Left ventricle myocardium inferior (tissue), 1 donor: ENCODE results near the gene CFAP92. TPM values are rescaled to one million over a fixed set of nuclear protein-coding genes. Genes with fewer than 3 reads are reported as not detected.

Experiments
- DNase-seq: peaks from one replicate; pipeline ENCODE4 v3.0.0-alpha.2; 2020
- H3K27ac ChIP-seq: fragments of 200-600 bp; replicated peaks from 2 replicates; pipeline ENCODE4 v1.8.0; 2021
- H3K27me3 ChIP-seq: fragments of 200-600 bp; 2 replicates; pipeline ENCODE4 v1.8.0; 2021; ENCODE audit warnings: low read depth
- H3K36me3 ChIP-seq: fragments of 200-600 bp; 2 replicates; pipeline ENCODE4 v1.8.0; 2021
- H3K4me1 ChIP-seq: fragments of 200-600 bp; 2 replicates; pipeline ENCODE4 v1.8.0; 2021
- H3K4me3 ChIP-seq: fragments of 200-600 bp; 2 replicates; pipeline ENCODE4 v1.8.0; 2021; ENCODE audit warnings: mild to moderate bottlenecking, moderate library complexity
- H3K9me3 ChIP-seq: fragments of 200-600 bp; replicated peaks from 2 replicates; pipeline ENCODE4 v1.8.0; 2021
- CTCF ChIP-seq: fragments of 200-600 bp; IDR thresholded peaks from 2 replicates; pipeline ENCODE4 v1.8.0; 2021; ENCODE audit warnings: antibody characterized with exemption, mild to moderate bottlenecking, borderline replicate concordance
- intact Hi-C: fragments of 100-400 bp; cut with micrococcal nuclease; formaldehyde crosslinking; loops from one replicate; pipeline ENCODE4 v1.11.0; 2022
- total RNA-seq: library from RNA; stranded (reverse); fragmentation: NEBNext Ultra II Directional; extraction: Animal tissue kit (Norgen Biotek cat#: 25700); gene quantifications from one replicate; pipeline ENCODE4 v1.2.1, GENCODE V29; 2021
- donor health status: DM: no; HTN: yes; CAD: no; lungs with severe emphysema.

The CFAP92 gene
- total RNA-seq, 1 donor from 2014 or later: 0.25 TPM

DNA sequence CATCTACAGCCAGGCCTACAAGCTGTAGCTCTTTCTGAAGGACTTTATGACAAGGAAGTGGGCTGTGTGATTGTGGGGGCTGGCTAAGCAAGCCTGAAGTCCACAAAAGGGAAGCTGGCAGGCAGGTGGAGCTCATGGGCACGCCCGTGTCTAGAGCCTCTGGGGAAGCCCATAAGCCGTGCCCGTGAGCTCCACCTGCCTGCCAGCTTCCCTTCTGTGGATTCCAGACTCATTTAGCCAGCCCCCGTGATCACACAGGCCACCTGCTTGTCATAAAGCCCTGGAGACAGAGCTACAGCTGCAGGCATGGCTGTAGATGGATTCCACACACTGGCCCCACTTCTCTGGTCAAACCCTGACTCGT, 22.5 kb upstream of the CFAP92 start:
- DNase-seq: no peak
- H3K36me3 ChIP-seq: no peaks in the 10 kb centered on the region
- H3K4me1 ChIP-seq: peaks cover 65% of the 10 kb centered on the region

GRCh38 chr3:129015388-129016105, 21.7 kb upstream of the CFAP92 start:
- intact Hi-C loops: no loop called here

More for the DNA sequence above, 22.5 kb upstream of the CFAP92 start:
- intact Hi-C loops: no loop called here
- H3K4me3 ChIP-seq: peak overlapping the region; percentile 17
- peak overlapping the region; percentile 92 for H3K27ac ChIP-seq
- H3K27me3 ChIP-seq: no peaks in the 10 kb centered on the region
- no peaks in the 10 kb centered on the region for H3K9me3 ChIP-seq
- no peak for TF ChIP-seq CTCF

DNA sequence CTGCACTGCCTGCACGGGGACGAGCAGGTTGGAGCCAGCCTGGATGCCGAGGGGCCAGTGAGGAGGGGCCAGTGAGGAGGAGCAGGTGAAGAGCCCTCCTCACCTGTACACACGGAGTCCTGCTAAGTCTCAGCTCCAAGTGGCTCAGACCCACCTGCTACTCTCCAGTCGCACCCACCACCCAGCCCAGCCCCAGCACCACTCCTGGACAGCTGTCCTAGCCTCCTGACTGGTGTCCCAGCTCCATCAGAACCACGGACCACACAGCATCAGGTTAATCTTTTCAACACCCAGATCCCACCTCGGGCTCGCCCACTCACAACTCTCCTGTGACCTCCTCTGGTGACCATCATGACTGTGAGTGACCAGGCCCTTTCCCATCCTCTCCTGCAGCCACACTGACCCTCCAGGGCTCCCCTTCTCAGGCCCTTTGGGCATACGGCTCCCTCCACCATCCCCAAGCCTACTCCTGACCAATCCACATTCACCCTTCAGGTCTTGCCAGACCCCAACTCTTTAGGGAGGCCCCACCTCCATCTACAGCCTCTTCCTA, 21.0 kb upstream of the CFAP92 start:
- H3K4me3 ChIP-seq: no peak overlapping the region
- H3K4me1 ChIP-seq: peaks cover 60% of the 10 kb centered on the region
- no peak for TF ChIP-seq CTCF

More at GRCh38 chr3:129015388-129016105, 21.7 kb upstream of the CFAP92 start:
- Histone ChIP-seq H3K4me1 (peaks cover 60% of the 10 kb centered on the region), H3K4me3 (peak overlapping the region; percentile 17), H3K27ac (peak overlapping the region; percentile 92), H3K9me3 (no peaks in the 10 kb centered on the region), H3K36me3 (no peaks in the 10 kb centered on the region), H3K27me3 (no peaks in the 10 kb centered on the region)
- DNase-seq: peak; percentile 46
- TF ChIP-seq CTCF: no peak

DNA sequence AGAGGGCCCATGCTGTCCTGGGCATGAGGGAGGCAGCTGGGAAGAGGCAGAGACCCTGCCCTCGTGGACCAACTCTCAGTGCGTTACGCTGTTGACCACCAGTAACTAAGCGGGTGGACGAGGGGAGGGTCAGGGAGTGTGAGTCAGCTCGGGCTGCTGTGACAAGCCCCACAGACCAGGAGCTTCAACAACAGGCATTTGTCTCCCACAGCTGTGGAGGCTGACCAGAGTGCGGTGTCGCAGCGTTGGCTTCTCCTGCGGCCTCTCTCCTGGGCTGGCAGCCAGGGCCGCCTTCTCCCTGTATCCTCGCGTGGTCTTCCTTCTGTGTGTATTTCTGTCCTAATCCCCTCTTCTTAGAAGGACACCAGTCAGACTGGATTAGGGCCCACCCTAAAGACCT, 20.3 kb upstream of the CFAP92 start:
- no peak for TF ChIP-seq CTCF
- peak overlapping the region; percentile 92 for H3K27ac ChIP-seq
- H3K4me1 ChIP-seq: peaks cover 60% of the 10 kb centered on the region

More for the DNA sequence above, 21.0 kb upstream of the CFAP92 start:
- intact Hi-C loops: no loop called here
- Histone ChIP-seq H3K36me3 (no peaks in the 10 kb centered on the region), H3K9me3 (no peaks in the 10 kb centered on the region), H3K27ac (peak overlapping the region; percentile 92), H3K27me3 (no peaks in the 10 kb centered on the region)
- no peak for DNase-seq

GRCh38 chr3:129013491-129013891, 19.6 kb upstream of the CFAP92 start:
- no peaks in the 10 kb centered on the region for H3K27me3 ChIP-seq
- intact Hi-C loops: no loop called here
- peak overlapping the region; percentile 92 for H3K27ac ChIP-seq
- no peaks in the 10 kb centered on the region for H3K36me3 ChIP-seq
- H3K9me3 ChIP-seq: no peaks in the 10 kb centered on the region
- peaks cover 58% of the 10 kb centered on the region for H3K4me1 ChIP-seq
- no peak for DNase-seq
- H3K4me3 ChIP-seq: no peak overlapping the region
- no peak for TF ChIP-seq CTCF

More for the DNA sequence above, 20.3 kb upstream of the CFAP92 start:
- Histone ChIP-seq H3K27me3 (no peaks in the 10 kb centered on the region), H3K9me3 (no peaks in the 10 kb centered on the region), H3K36me3 (no peaks in the 10 kb centered on the region), H3K4me3 (no peak overlapping the region)
- intact Hi-C loops: no loop called here
- DNase-seq: no peak
